AG08396 (cell line): ENCODE measurements around the gene CDV3.
"Not testable (repeated sequence)": the region's sequence is repeated elsewhere in the genome, so short reads cannot be mapped to it uniquely, and the experiment has no call there.

Experiments
- DNase-seq: peaks from one replicate; pipeline ENCODE4 v3.0.0; 2012; ENCODE audit warnings: low spot score, mixed read lengths

CDV3 gene

GRCh38 chr3:133573629-133574194 is at the start of gene CDV3:
Gene CDV3 (plus strand): TSS chr3:133573686. CDS start chr3:133574045, 359 bp downstream.
- DNase-seq = no peak

- not testable (repeated sequence) for DNase-seq
Measured at GRCh38 chr3:133523758-133524157, 49.7 kb upstream of the CDV3 start.

- DNase-seq = no peak
Measured at GRCh38 chr3:133525435-133525834, 48.1 kb upstream of the CDV3 start.

GRCh38 chr3:133527081-133527715 is 46.3 kb upstream of the CDV3 start:
- no peak for DNase-seq

- DNase-seq = no peak
Measured at GRCh38 chr3:133529809-133530208, 43.7 kb upstream of the CDV3 start.

GRCh38 chr3:133531981-133532380 is 41.5 kb upstream of the CDV3 start:
- peak; percentile 67 for DNase-seq

GRCh38 chr3:133532951-133533350 is 40.5 kb upstream of the CDV3 start:
- no peak for DNase-seq

- DNase-seq = peak; percentile 83
Measured at GRCh38 chr3:133535971-133536881, 37.3 kb upstream of the CDV3 start.

- not testable (repeated sequence) for DNase-seq
Measured at GRCh38 chr3:133537131-133537530, 36.4 kb upstream of the CDV3 start.

GRCh38 chr3:133538154-133538553 is 35.3 kb upstream of the CDV3 start:
- no peak for DNase-seq

- DNase-seq = peak; percentile 41
Measured at GRCh38 chr3:133540896-133541674, 32.4 kb upstream of the CDV3 start.

GRCh38 chr3:133542871-133543270 is 30.6 kb upstream of the CDV3 start:
- no peak for DNase-seq

GRCh38 chr3:133544983-133545382 is 28.5 kb upstream of the CDV3 start:
- DNase-seq = not testable (repeated sequence)

- DNase-seq = peak; percentile 85
Measured at GRCh38 chr3:133547432-133548041, 25.9 kb upstream of the CDV3 start.

GRCh38 chr3:133548090-133548489 is 25.4 kb upstream of the CDV3 start:
- peak; percentile 68 for DNase-seq

- no peak for DNase-seq
Measured at GRCh38 chr3:133549565-133549964, 23.9 kb upstream of the CDV3 start.

- DNase-seq = not testable (repeated sequence)
Measured at GRCh38 chr3:133551589-133551988, 21.9 kb upstream of the CDV3 start.

- no peak for DNase-seq
Measured at GRCh38 chr3:133561679-133562078, 11.8 kb upstream of the CDV3 start.

- DNase-seq = no peak
Measured at GRCh38 chr3:133562376-133562775, 11.1 kb upstream of the CDV3 start.

- DNase-seq = no peak
Measured at GRCh38 chr3:133563186-133563591, 10.3 kb upstream of the CDV3 start.

- no peak for DNase-seq
Measured at GRCh38 chr3:133563816-133564215, 9.7 kb upstream of the CDV3 start.
